ENCODE data around the gene NOX3. TPM values are rescaled to one million over a fixed set of nuclear protein-coding genes. Genes with fewer than 3 reads are reported as not detected.
"Not testable (repeated sequence)": the region's sequence is repeated elsewhere in the genome, so short reads cannot be mapped to it uniquely, and the experiment has no call there.

Gene NOX3, protein sequence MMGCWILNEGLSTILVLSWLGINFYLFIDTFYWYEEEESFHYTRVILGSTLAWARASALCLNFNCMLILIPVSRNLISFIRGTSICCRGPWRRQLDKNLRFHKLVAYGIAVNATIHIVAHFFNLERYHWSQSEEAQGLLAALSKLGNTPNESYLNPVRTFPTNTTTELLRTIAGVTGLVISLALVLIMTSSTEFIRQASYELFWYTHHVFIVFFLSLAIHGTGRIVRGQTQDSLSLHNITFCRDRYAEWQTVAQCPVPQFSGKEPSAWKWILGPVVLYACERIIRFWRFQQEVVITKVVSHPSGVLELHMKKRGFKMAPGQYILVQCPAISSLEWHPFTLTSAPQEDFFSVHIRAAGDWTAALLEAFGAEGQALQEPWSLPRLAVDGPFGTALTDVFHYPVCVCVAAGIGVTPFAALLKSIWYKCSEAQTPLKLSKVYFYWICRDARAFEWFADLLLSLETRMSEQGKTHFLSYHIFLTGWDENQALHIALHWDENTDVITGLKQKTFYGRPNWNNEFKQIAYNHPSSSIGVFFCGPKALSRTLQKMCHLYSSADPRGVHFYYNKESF
- total RNA-seq (2014; rRNA removed; shearing (Covaris generic)): not detected in 2 replicates
- polyA plus RNA-seq (2015; cell fraction: cytosol; rRNA removed): not detected in 2 replicates
- not detected in 2 replicates for polyA plus RNA-seq (2015; cell fraction: nucleus; rRNA removed)

DNA sequence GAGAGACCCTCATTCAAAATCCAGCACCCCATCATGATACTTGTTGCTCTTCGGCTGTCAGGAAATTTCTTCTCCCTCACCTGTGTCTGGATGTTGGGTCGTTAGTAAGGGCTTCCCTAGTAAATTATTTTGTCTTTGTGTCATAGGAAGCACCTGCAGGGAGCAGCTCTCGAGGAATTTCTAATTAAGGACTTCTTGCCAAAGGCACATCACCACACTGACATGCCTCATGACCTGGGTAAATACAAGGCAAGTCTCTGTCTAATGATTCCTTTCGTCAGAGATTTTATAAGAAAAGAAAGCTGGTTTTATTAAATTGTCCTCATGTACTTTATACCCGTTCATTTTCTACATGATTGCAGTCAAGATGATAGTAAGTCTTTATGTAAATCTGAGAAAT, at the start of gene NOX3:
TSS of gene NOX3 (minus strand) at position 74 of the 400 bp plus-strand sequence. CDS start at position 35, 39 bp downstream.
- DNase-seq (ENCODE audit: low read depth, low spot score): peak; percentile 50
- in situ Hi-C loops (cut with HindIII; ENCODE audit: low pct_unique_long_range_greater_than_20kb, low sequenced_read_pairs): no loop called here

DNA sequence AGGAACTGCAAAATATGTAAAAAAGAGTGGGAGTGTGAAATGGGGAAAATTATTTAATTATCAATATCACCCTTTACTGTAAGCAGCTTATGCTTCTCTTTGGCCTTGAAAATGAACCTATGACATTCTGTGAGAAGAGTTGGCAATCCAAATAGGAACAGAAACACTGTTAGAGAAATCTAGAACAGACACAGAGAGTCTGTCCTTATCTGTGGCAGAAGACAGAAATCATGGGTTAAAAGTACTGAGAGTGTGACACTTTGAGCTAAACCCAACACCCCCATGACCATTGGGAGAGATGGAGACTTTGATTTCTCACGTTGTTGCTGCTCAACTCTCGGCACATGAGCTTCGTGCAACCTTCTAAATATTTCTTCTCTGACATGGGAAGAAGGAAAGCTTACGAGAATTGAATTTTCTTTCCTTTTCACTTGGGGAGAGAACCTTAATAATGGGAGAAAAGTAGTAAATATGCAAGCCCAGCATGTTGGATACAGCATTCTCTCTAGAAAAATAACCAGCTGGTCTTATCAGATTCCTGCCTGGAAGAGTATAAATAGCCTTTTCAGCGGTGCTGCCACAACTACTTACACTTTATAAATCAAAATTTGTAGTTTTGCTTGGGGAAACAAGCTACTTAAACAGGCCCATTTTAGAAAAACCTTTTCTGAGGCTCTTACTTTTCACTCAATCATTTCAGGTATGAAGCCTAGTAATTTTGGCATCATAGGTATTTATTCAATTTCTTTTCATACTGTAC, 49.4 kb upstream of the NOX3 start:
- DNase-seq (ENCODE audit: low read depth, low spot score): no peak
- in situ Hi-C loops (cut with HindIII; ENCODE audit: low pct_unique_long_range_greater_than_20kb, low sequenced_read_pairs): no loop called here

DNA sequence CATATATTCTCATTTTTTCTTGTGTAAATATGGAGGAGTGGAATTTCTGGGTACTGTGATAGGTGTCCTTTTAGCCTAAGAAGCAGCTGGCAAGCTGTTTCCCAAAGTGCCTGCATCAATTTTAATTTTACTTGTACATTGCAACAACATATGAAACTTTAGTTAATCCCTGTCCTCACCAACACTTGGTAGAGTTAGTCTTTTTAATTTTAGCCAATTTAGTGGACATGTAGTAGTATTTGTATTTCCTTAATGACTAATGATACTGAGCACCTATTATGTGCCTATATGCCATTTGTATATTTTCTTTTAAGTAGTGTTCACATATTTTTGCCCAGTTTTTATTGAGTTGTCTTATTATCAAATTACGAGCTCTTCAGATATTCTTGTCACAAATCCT, 46.8 kb upstream of the NOX3 start:
- in situ Hi-C loops (cut with HindIII; ENCODE audit: low pct_unique_long_range_greater_than_20kb, low sequenced_read_pairs): no loop called here
- DNase-seq (ENCODE audit: low read depth, low spot score): no peak

DNA sequence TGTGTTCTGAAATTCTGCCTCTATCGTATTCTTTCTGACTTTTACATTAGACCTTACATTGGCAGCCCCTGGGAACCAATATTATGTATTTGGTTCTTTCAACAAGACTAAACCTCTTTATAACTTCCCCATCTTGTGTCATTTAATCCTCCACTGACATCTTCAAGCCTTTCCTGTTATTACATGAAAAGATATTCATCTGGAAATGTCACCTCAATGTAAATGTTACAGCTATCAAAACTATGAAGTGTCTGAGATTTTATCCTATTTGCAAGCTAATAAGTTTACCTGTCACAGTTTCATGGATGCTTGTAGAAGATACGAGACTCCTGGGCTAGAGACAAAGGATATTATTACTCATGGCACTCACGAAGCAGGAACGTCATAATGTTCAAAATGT, 43.9 kb upstream of the NOX3 start:
- no peak for DNase-seq (ENCODE audit: low read depth, low spot score)
- in situ Hi-C loops (cut with HindIII; ENCODE audit: low pct_unique_long_range_greater_than_20kb, low sequenced_read_pairs): no loop called here

DNA sequence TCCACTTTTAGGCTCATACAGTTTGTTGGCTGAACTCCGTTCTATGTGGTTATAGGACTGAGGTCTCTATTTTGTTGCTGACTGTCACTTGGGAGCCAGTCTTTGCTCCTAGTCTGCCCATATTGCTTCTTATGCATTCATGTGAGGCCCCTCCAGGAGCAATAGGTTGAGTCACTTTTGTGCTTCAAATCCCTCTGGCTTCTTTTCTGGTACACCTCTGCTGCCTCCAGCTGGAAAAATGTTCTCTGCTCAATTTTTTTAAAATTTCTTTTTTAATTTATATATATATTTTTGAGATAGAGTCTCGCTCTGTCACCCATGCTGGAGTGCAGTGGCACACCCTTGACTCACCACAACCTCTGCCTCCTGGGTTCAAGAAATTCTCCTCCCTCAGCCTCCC, 42.7 kb upstream of the NOX3 start:
- in situ Hi-C loops (cut with HindIII; ENCODE audit: low pct_unique_long_range_greater_than_20kb, low sequenced_read_pairs): no loop called here
- DNase-seq (ENCODE audit: low read depth, low spot score): no peak

DNA sequence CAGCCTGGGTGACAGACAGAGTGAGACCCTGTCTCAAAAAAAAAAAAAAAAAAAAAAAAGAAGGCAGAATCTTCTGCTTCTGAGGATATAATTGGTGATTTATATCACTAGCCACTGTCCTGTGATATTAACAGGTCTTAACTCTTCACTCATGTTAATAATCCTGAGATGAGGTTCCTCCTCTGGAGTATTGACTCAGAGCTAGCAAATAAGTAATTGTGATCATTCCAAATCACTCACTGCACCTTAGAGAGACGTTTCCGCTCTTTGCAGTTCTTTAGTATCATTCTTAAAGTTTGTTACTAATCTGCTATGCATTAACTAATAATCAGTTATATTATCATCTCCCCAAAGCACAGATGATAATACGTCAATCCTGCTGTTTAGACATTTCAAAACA, 41.6 kb upstream of the NOX3 start:
- in situ Hi-C loops (cut with HindIII; ENCODE audit: low pct_unique_long_range_greater_than_20kb, low sequenced_read_pairs): no loop called here
- no peak for DNase-seq (ENCODE audit: low read depth, low spot score)

DNA sequence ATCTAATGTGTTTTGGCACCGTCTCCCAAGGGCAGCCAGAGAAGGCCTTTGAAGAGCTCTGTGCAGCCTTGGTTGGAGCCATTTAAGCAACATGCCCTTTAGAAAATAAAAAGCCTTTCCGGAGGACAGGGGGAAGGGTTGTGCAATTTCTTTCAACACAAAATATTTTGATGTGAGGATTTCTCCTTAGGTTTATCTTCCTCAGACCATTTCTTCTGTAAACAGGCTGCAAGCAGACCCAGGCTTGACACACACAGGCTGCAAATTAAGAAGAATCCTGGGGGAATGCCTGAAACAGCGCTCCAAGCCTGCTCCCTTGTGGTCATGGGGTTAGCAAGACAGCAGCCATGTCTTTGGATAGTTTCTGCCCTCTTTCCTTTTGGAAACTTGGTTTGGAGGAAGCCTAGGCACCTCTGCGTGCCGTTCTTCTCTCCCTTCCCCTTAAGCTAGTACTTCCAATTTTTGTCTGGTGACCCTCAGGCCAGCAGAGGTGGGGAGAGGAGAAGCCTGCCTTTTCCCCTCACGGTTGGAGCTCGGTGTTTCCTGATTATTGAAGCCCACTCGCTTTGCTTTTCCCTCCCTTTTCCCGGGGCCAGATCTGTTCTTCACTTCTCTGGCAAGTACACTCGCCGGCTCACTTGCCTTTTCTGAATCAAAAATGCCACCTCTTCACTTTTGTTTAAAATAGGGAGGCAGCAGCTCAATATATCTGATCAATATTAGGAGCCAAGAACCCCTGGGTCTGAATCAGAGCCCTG, 39.6 kb upstream of the NOX3 start:
- peak; percentile 50 for DNase-seq (ENCODE audit: low read depth, low spot score)

DNA sequence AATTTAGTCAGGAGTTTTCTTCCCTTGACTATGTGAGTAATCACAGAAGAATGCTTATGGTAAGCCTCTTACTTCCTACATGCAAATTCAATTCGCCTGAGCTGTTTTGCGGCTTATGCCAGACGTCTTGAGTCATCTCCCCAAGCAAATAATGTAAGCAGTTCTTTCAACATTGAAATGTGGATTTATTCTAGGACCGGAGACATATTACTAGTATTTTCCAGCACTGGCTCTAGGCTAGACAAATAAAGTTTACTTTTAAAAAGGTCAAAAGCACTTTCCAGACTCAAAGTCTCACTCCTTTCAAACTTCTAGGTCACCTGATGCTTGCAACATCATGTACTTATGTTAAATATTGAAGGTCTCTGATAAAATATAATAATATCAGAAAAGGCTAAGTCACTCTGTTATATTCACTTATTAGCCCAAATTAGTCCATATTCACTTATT, 38.1 kb upstream of the NOX3 start:
- in situ Hi-C loops (cut with HindIII; ENCODE audit: low pct_unique_long_range_greater_than_20kb, low sequenced_read_pairs): no loop called here

More for the DNA sequence above, 39.6 kb upstream of the NOX3 start:
- in situ Hi-C loops (cut with HindIII; ENCODE audit: low pct_unique_long_range_greater_than_20kb, low sequenced_read_pairs): no loop called here

DNA sequence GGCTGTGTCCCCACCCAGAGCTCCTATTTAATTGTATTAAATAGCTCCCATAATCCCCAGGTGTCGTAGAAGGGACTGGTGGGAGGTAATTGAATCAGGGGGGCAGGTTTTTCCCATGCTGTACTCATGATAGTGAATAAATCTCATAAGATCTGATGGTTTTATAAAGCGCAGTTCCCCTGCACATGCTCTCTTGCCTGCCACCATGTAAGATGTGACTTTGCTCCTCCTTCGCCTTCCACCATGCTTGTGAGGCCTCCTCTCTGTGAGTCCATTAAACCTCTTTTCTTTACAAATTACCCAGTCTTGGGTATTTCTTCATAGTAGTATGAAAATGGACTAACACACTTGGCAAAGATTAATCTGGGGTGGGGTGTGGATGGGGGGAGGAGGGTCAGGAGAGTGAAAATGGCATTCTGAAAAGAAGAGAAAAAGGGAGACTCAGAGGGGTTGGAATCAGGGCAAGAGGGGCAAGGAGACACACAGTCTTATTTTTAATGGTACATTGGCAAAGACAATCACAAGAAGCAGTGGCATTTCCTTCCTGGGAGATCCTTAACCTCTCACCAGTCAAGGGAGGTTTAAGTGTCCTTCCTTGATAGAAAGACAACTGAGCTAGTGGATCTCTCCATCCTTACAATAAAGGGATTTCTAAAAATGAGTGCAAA, 37.5 kb upstream of the NOX3 start:
- no peak for DNase-seq (ENCODE audit: low read depth, low spot score)

More for the DNA sequence above, 38.1 kb upstream of the NOX3 start:
- peak; percentile 71 for DNase-seq (ENCODE audit: low read depth, low spot score)

DNA sequence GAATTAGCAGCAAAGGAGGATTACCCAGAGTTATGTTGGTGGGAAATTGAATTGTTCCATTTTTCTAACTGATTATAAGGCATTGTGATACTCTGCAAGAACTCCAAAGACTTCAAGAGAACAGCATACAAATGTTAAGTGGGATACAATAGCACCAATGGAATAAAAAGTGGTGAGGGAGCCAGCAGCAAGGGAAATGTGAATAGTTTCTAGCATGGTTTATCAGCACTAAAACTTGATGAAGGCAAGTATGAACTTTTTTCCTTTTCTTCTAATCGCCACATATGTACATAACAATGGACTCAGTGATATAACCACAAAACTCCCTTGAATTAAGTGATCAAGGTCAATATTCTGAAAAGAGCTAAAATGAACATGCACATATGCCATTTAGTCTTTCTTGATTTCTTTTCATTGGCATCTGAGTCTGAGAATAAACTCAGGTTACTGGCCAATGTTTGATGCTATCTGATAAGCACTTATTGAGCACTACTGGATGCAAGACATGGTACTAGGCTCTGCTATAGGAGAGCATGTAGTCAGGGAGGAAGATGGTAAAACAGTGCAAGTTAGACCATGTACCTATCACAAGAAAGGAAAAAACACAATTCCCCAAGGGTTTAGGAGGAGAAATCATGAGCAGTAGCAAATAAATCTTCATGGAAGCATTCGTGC, 36.6 kb upstream of the NOX3 start:
- in situ Hi-C loops (cut with HindIII; ENCODE audit: low pct_unique_long_range_greater_than_20kb, low sequenced_read_pairs): no loop called here
- no peak for DNase-seq (ENCODE audit: low read depth, low spot score)

More for the DNA sequence above, 37.5 kb upstream of the NOX3 start:
- in situ Hi-C loops (cut with HindIII; ENCODE audit: low pct_unique_long_range_greater_than_20kb, low sequenced_read_pairs): no loop called here

DNA sequence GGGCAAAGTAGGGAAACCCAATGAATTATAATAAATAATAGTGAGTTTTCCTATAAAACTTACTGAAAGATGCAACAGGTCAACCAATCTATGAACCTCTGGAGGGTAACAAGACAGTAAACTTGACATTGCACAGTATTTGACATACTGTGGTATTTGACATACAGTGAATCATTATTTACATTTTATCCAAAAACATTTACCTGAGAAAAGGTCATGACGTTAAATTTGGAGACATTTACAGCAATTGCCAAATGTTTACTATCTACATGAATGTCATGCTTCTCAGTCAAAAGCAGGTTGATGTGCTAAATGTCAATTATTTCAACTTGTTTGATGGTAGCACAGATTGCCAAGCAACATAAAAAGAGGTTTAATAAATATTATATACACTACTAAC, 35.8 kb upstream of the NOX3 start:
- DNase-seq (ENCODE audit: low read depth, low spot score): no peak
- in situ Hi-C loops (cut with HindIII; ENCODE audit: low pct_unique_long_range_greater_than_20kb, low sequenced_read_pairs): no loop called here

DNA sequence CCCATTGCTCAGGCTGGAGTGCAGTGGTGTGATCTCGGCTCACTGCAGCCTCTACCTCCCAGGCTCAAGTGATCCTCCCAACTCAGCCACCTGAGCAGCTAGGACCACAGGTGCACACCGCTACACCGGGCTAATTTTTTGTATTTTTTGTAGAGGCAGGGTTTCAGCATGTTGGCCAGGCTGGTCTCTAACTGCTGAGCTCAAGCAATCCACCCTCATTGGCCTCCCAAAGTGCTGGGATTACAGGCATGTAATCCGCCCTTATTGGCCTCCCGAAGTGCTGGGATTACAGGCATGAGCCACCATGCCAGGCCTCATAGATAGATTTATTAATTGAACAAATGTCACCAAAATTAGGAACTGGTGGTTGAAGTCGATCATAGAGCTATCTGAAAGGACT, 32.6 kb upstream of the NOX3 start:
- DNase-seq (ENCODE audit: low read depth, low spot score); in situ Hi-C loops (cut with HindIII; ENCODE audit: low pct_unique_long_range_greater_than_20kb, low sequenced_read_pairs): not testable (repeated sequence)

DNA sequence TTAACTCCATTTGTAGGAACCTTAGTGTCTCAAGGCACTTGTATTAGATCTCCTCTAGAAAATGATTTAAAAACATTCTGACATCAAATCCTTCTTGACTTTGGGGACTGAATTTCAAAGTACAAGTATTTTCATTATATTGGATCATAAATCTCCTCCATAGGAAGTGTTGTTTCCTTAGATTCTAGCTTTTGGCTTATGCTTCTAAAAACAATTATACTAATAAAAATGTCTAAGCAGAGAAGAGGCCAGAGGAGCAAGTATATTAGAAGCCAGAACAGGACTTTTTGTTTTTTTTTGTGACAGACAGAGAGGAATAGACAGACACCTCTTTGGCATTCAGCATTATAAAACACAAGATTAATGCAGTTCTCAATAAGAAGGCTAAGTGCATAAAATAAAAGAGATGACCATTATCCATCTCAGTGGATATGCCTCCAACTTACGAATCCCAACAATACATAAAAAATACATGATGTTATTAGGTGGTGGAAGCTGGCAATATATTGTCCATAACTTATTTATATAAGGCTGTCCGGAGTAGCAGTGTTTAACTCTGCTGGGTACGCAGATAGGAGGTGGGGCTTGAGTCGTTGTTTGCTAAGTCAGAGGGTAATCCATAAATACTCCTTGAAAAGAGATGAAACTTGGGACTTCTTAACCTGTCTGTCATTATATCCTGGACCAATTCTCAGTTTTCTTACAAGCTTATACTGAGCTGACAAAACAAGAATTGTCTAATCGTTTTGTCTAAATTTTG, 31.9 kb upstream of the NOX3 start:
- DNase-seq (ENCODE audit: low read depth, low spot score): no peak
- in situ Hi-C loops (cut with HindIII; ENCODE audit: low pct_unique_long_range_greater_than_20kb, low sequenced_read_pairs): no loop called here

DNA sequence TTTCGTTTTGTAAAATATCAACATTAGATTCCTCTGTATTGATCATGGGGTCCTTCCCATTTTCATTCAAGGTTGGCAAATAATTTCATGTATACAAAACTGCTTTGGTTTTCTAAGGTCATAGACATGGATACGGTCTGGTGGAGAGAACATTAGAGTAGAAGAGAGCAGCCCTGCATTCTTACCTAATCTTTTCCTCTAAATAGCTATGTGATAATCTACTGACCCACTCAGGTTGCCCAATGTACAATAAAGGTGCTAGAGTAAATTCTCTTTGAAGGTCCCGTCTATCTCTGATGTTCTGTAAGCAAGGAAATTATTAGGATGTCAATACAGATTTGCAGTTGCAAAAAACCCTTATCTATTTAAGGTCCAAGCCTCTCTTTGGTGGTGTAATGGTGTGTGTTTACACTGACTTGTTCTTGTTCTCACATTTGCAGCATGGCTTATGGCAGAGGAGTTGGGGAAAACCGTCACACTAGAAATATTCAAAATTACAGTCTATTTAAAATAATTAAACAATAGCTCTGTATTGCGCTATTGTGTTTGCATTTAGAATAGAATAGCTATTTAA, 31.2 kb upstream of the NOX3 start:
- DNase-seq (ENCODE audit: low read depth, low spot score): no peak
- in situ Hi-C loops (cut with HindIII; ENCODE audit: low pct_unique_long_range_greater_than_20kb, low sequenced_read_pairs): no loop called here

DNA sequence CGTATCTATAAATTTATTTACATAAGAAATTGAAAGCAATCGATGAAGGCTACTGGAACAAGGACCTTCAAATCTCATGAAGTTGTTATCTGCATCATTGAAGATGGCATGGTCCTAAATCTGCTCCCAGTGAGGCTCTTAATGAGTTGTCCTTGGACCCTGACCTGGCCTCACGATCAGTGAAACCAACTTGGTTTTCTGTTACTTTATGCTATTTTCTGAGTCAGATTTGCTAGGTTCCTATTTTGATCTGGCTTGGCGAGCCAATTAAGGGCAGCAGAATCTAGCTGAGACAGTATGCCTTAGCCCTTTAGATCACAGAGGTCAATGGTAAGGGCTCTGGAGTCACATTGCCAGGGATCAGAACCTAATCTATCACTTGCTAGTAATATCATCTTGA, 30.1 kb upstream of the NOX3 start:
- in situ Hi-C loops (cut with HindIII; ENCODE audit: low pct_unique_long_range_greater_than_20kb, low sequenced_read_pairs): no loop called here
- DNase-seq (ENCODE audit: low read depth, low spot score): no peak

DNA sequence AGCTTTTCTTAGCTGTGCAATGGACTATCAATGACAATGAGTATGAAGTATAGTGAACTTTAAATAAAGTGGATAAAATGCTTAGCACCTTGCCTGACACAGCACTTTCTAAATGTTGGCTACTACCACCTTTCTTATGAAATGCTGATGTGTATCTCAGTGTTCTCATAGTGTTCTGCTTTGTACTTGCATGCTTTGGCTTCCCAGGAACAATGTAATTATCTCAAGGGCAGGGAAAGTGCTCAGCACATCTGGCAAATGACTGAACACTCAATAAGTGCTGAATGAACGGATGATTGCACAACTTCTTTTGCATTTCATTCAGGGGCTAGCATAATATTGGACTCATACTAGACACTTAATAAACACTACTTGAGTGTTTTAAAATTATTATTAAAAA, 28.2 kb upstream of the NOX3 start:
- in situ Hi-C loops (cut with HindIII; ENCODE audit: low pct_unique_long_range_greater_than_20kb, low sequenced_read_pairs): no loop called here
- DNase-seq (ENCODE audit: low read depth, low spot score): no peak
